OCI-LY1 (cell line): ENCODE data around the gene RPL41.

ENCODE experiments used
- H2AFZ ChIP-seq: fragments of 200-600 bp; sonication (generic), shearing (Covaris generic); 2 replicates; pipeline ENCODE4 v1.6.0; 2014; ENCODE audit warnings: antibody characterized with exemption, mild to moderate bottlenecking, low read length
- H3F3A ChIP-seq: fragments of 200-600 bp; sonication (generic), shearing (Covaris generic); 2 replicates; pipeline ENCODE4 v1.6.0; 2014; ENCODE audit warnings: mild to moderate bottlenecking, antibody characterized with exemption, low read length, moderate library complexity; ENCODE audit not compliant: insufficient read depth
- H3K27ac ChIP-seq: fragments of 200-600 bp; sonication (generic); 2 replicates; pipeline ENCODE4 v1.5.1; 2014; ENCODE audit warnings: low read length, mixed run types, mild to moderate bottlenecking, low read depth; ENCODE audit not compliant: poor library complexity, severe bottlenecking
- H3K27me3 ChIP-seq: fragments of 200-600 bp; sonication (generic); 2 replicates; pipeline ENCODE4 v1.6.0; 2014; ENCODE audit warnings: antibody characterized with exemption, mild to moderate bottlenecking, low read length, moderate library complexity; ENCODE audit not compliant: insufficient read depth
- H3K36me3 ChIP-seq: fragments of 200-600 bp; sonication (generic); 2 replicates; pipeline ENCODE4 v1.6.1; 2014; ENCODE audit warnings: mild to moderate bottlenecking, antibody characterized with exemption, low read length, moderate library complexity, mixed read lengths; ENCODE audit not compliant: insufficient read depth
- H3K4me1 ChIP-seq: fragments of 200-600 bp; sonication (generic); 2 replicates; pipeline ENCODE4 v1.5.1; 2014; ENCODE audit warnings: mild to moderate bottlenecking, low read length, moderate library complexity; ENCODE audit not compliant: insufficient read depth, severe bottlenecking
- H3K4me2 ChIP-seq: fragments of 200-600 bp; sonication (generic), shearing (Covaris generic); 2 replicates; pipeline ENCODE4 v1.6.1; 2014; ENCODE audit warnings: low read length
- H3K4me3 ChIP-seq: fragments of 200-600 bp; sonication (generic); 2 replicates; pipeline ENCODE4 v1.5.1; 2014; ENCODE audit warnings: low read length, low read depth, mild to moderate bottlenecking, mixed read lengths; ENCODE audit not compliant: poor library complexity, severe bottlenecking
- H3K79me2 ChIP-seq: fragments of 200-600 bp; shearing (Covaris generic); 2 replicates; pipeline ENCODE4 v1.6.1; 2016; ENCODE audit warnings: mixed run types, low read length, mixed read lengths; ENCODE audit not compliant: insufficient read depth
- H3K9ac ChIP-seq: fragments of 200-600 bp; sonication (generic), shearing (Covaris generic); 2 replicates; pipeline ENCODE4 v1.6.1; 2014; ENCODE audit warnings: mild to moderate bottlenecking, low read length, mixed read lengths
- H3K9me2 ChIP-seq: fragments of 200-600 bp; sonication (generic), shearing (Covaris generic); 2 replicates; pipeline ENCODE4 v1.6.1; 2014; ENCODE audit warnings: low read depth, mild to moderate bottlenecking, low read length, mixed read lengths
- H3K9me3 ChIP-seq: fragments of 200-600 bp; shearing (Covaris generic); 2 replicates; pipeline ENCODE4 v1.6.1; 2014; ENCODE audit warnings: low read length, mixed read lengths
- H4K20me1 ChIP-seq: fragments of 200-600 bp; sonication (generic), shearing (Covaris generic); 2 replicates; pipeline ENCODE4 v1.6.0; 2016; ENCODE audit warnings: mild to moderate bottlenecking, low read length; ENCODE audit not compliant: insufficient read depth
- CTCF ChIP-seq: fragments of 200-600 bp; sonication (generic), shearing (Covaris generic); IDR thresholded peaks from 2 replicates; pipeline ENCODE4 v1.5.1; 2017; ENCODE audit warnings: mild to moderate bottlenecking, antibody characterized with exemption, low read length, moderate library complexity, mixed read lengths
- EZH2 ChIP-seq: fragments of 200-600 bp; sonication (generic), shearing (Covaris generic); IDR thresholded peaks from 2 replicates; pipeline ENCODE4 v1.8.0; 2017; ENCODE audit warnings: borderline replicate concordance, mixed run types, mild to moderate bottlenecking, antibody characterized with exemption, low read length, moderate library complexity, mixed read lengths

The RPL41 gene

DNA sequence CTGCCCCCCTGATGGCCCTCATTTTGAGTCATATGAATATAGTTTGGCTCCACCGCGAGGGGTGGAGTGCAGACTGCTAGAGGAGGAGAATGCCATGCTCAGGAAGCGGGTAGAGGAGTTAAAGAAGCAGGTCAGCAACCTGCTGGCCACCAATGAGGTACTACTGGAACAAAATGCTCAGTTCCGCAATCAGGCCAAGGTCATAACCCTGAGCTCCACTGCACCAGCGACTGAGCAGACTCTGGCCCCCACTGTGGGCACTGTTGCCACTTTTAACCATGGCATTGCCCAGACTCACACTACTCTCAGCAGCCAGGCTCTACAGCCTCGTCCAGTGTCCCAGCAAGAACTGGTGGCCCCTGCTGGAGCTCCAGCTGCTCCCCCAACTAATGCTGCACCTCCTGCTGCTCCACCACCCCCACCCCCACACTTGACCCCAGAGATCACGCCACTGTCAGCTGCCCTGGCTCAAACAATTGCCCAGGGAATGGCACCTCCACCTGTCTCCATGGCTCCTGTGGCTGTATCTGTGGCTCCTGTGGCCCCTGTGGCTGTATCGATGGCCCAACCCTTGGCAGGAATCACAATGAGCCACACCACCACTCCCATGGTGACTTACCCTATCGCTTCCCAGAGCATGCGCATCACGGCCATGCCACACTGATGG is 4.9 kb downstream of the RPL41 start:
- Histone ChIP-seq H3F3A (no peaks in the 10 kb centered on the region), H2AFZ (no peak overlapping the region), H3K4me3 (no peak overlapping the region), H3K9ac (no peak overlapping the region), H3K4me1 (peaks cover 38% of the 10 kb centered on the region), H3K27me3 (no peaks in the 10 kb centered on the region), H3K27ac (no peak overlapping the region), H3K9me2 (no peaks in the 10 kb centered on the region), H3K4me2 (no peak overlapping the region), H3K9me3 (no peaks in the 10 kb centered on the region), H4K20me1 (no peaks in the 10 kb centered on the region), H3K36me3 (peaks cover 25% of the 10 kb centered on the region), H3K79me2 (peaks cover 7% of the 10 kb centered on the region)
- TF ChIP-seq CTCF (no peak), EZH2 (no peak)

GRCh38 chr12:56122637-56123036 is 6.2 kb downstream of the RPL41 start:
- no peak overlapping the region for H2AFZ ChIP-seq
- no peak overlapping the region for H3K27ac ChIP-seq
- H3K4me3 ChIP-seq, result no peak overlapping the region
- H3K9me3 ChIP-seq, result no peaks in the 10 kb centered on the region
- peaks cover 11% of the 10 kb centered on the region for H3F3A ChIP-seq
- peaks cover 51% of the 10 kb centered on the region for H3K4me1 ChIP-seq
- H3K27me3 ChIP-seq, result no peaks in the 10 kb centered on the region
- TF ChIP-seq EZH2 (no peak), CTCF (no peak)
- no peaks in the 10 kb centered on the region for H3K79me2 ChIP-seq
- no peak overlapping the region for H3K9ac ChIP-seq
- no peak overlapping the region for H3K4me2 ChIP-seq
- no peaks in the 10 kb centered on the region for H3K9me2 ChIP-seq
- peaks cover 14% of the 10 kb centered on the region; the same call in 1 of the 2 replicates for H3K36me3 ChIP-seq
- no peaks in the 10 kb centered on the region for H4K20me1 ChIP-seq

GRCh38 chr12:56124133-56124532 is 7.7 kb downstream of the RPL41 start:
- Histone ChIP-seq H3F3A (peaks cover 11% of the 10 kb centered on the region), H3K4me3 (no peak overlapping the region), H3K4me1 (peaks cover 45% of the 10 kb centered on the region), H3K27me3 (no peaks in the 10 kb centered on the region), H3K4me2 (no peak overlapping the region), H3K27ac (no peak overlapping the region), H3K9me2 (no peaks in the 10 kb centered on the region), H3K9me3 (no peaks in the 10 kb centered on the region), H2AFZ (no peak overlapping the region), H3K9ac (no peak overlapping the region; the same call in 1 of the 2 replicates), H3K79me2 (no peaks in the 10 kb centered on the region), H3K36me3 (peaks cover 12% of the 10 kb centered on the region; the same call in 1 of the 2 replicates), H4K20me1 (no peaks in the 10 kb centered on the region)
- TF ChIP-seq EZH2 (no peak), CTCF (no peak)
